GM18502 (cell line): Measurements from ENCODE around the gene OR2K2.
"Not testable (repeated sequence)": the region's sequence is repeated elsewhere in the genome, so short reads cannot be mapped to it uniquely, and the experiment has no call there.

Experiments
- ATAC-seq: cut with Tn5 transposase; IDR thresholded peaks from one replicate; pipeline ENCODE4 v1.9.1; 2021; ENCODE audit warnings: mild to moderate bottlenecking; ENCODE audit not compliant: unreplicated experiment, poor library complexity

The OR2K2 gene

DNA sequence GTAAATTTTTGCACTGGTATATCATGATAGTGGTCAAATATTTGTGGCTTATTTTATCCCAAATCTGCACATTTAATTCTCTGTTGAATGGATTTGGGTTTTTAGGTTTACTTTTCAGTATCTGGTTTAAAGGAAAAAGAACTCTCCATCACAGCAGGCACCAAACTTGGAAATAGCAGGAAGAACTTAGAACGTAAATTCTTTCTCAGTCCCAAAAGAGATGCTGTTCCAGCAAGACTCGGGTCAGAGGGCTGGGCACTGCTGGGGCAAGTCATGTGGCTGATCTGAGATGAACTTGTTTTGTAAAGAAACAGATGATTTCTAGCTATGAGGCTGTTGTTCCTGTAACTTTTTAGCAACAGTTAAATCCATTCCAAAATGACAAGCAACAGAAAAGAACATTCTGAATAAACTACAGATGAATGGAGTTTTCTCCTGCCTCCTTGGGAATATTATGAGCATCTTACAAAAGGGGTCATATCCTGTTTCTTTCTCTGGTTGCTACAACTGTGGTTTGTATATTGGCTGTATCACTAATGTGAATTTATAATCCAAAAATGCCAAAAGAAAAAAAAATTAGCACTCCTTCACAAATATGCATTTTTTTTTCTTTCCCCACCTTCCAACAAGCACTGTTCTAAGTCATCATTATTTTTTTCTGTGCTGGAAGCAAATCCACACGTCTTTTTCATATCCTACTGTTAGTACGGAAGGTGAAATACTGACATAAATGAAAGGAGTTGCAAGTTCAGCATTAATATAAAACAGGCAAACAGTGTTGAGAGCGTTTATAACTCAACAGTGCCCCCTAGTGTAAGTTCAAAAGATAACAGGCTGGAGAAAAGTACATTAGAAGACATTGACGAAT, 31.1 kb downstream of the OR2K2 start:
- ATAC-seq: peak; percentile 49

GRCh38 chr9:111298111-111298510, 31.9 kb downstream of the OR2K2 start:
- ATAC-seq: no peak

DNA sequence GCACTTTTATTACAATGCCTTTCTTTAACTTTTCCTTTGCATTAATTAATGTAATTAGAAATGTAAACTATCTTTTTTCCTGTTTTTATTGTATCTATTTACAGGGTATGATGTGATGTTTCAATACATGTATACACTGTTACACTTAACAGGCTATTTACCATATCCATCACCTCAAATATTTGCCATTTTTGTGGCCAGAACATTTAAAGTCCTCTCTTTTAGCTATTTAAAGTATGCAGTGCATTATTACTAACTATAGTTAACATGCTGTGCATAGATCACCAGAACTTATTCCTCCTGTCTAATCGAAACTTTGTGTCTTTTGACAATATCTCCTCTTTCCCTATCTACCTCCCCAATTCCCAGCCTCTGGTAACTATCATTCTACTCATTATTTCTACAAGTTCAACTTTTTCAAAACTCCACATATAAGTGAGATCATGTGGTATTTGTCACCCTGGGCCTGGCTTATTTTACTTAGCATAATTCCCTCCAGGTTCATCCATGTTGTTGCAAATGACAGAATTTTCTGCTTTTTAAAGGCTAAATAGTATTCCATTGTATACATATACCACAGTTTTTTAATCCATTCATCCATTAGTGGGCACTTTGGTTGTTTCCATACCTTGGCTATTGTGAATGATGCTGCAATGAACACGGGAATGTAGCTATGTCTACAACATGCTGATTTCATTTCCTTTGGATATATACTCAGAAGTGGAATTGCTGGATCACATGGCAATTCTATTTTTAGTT, 32.8 kb downstream of the OR2K2 start:
- ATAC-seq: no peak

DNA sequence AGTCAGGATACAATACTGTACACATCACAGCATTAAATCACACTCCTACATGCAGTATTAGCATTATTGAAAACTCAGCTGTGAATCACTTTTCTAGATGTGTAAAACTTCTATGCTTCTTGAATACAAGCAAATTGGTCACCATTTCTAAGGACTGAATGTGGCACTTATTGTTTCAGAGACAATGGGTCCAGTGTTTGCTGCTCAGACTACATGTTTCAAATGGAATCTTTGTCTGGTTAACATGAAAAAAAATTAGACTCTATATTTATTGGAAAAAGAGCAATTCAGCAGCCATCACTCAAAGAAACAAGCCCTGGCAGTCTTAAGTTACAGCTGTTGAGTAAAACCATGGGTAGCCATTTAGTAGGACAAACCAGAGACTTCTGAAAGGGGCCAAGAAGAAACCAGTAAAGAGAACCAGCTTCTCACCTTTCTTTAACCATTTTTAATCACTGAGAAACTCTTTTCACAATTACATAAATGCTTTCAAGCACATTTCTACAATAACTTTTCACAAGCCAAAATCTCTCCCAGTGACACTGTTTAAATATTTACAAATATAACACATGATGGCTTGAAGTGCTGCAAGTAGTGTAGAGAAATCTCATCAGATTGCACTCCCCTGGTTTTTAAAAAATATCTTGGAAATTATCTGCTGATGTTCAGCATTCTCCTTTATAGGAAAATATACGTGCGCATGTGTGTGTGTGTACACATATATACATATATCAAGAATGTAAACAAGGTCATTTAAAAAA, 35.2 kb downstream of the OR2K2 start:
- ATAC-seq: no peak

- no peak for ATAC-seq
Observed at GRCh38 chr9:111287127-111287526, 42.9 kb downstream of the OR2K2 start.

DNA sequence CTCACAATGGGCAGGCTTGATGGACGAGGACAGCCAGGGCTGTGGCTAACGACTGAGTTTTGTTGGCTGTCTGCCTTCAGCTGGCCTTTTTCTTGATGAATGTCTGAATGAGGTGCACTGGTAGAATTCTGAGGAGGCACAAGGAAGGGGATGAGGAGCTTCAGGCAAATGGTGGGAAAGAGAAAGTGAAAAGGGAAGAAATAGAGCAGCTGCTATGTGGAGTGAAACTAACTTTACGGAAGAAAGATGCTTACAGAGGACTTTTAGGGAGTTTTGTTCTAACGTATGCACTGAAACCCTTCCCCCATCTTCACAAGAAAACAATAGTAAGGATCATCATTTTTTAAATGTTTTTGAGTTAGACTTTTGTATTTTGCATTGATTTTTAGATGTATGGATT, 45.3 kb downstream of the OR2K2 start:
- no peak for ATAC-seq

- ATAC-seq: no peak
Observed at GRCh38 chr9:111282845-111283244, 47.2 kb downstream of the OR2K2 start.

GRCh38 chr9:111280795-111281194, 49.2 kb downstream of the OR2K2 start:
- ATAC-seq: not testable (repeated sequence)
